ENCODE data around the gene SLU7. TPM values are rescaled to one million over a fixed set of nuclear protein-coding genes. Genes with fewer than 3 reads are reported as not detected.

SLU7 gene
- total and polyA plus RNA-seq, 2 of the 4 experiments (the other 2 are of a cell fraction) = 15.9 to 34.2 TPM

- H4K20me1 ChIP-seq (ENCODE audit: insufficient read depth, low read length) = no peaks in the 10 kb centered on the region
- dilution Hi-C loops (cut with HindIII; ENCODE audit: low sequenced_read_pairs, unreplicated experiment) (loop anchor here (25.0 kb wide), 1 partner anchor 348 kb away; the partner anchor contains the start of gene TTC1), in situ Hi-C loops (cut with MboI; ENCODE audit: low sequenced_read_pairs) (no loop called here), intact Hi-C loops (cut with micrococcal nuclease) (no loop called here)
- H3K4me1 ChIP-seq (ENCODE audit: control insufficient read depth, insufficient read depth, low read length) = peaks cover 2% of the 10 kb centered on the region; the same call in 1 of the 2 replicates
- H3K4me2 ChIP-seq (ENCODE audit: low read depth, low read length) = no peak overlapping the region
- no peak overlapping the region for H3K4ac ChIP-seq (ENCODE audit: low read depth, low read length)
- ChIA-PET POLR2A (ENCODE audit: unreplicated experiment) (interaction anchor here (0.6 kb wide), 1 partner anchor 306 kb away, joined by 3 read pairs; no protein-coding TSS in a partner anchor), CTCF (no interaction called here)
- no peak overlapping the region for H3K23ac ChIP-seq (ENCODE audit: low read depth, low read length)
- H2AFZ ChIP-seq (replicated peaks; ENCODE audit: low read length, poor library complexity) = no peak overlapping the region
- H3K56ac ChIP-seq (ENCODE audit: extremely low read depth, insufficient read depth, low read length) = no peak overlapping the region
- H3K79me1 ChIP-seq (ENCODE audit: low read depth in 1 of 2, low read length in 2 of 2) = no peaks in the 10 kb centered on the region
- no peak overlapping the region for H4K8ac ChIP-seq (ENCODE audit: low read depth in 2 of 2, low read length in 2 of 2)
- H2BK120ac ChIP-seq (ENCODE audit: low read depth, low read length) = no peak overlapping the region
- H3K9ac ChIP-seq (ENCODE audit: low read depth, low read length) = no peak overlapping the region
- TF ChIP-seq CHD1 (IDR thresholded peaks at IDR 0.05; ENCODE audit: low read depth, low read length) = no peak
- TF ChIP-seq RFX5 (IDR thresholded peaks at IDR 0.05; ENCODE audit: low read depth, low read length) = no peak
- no peak for TF ChIP-seq NFE2L2 (IDR thresholded peaks at IDR 0.05; ENCODE audit: low read depth, low read length)
- no peak for TF ChIP-seq MXI1 (IDR thresholded peaks at IDR 0.05; ENCODE audit: borderline replicate concordance, low read depth, low read length)
- TF ChIP-seq ELK1 (IDR thresholded peaks at IDR 0.05; ENCODE audit: borderline replicate concordance, low read depth, low read length) = no peak
- no peak for TF ChIP-seq CEBPB (IDR thresholded peaks at IDR 0.05; ENCODE audit: low read depth, low read length)
- TF ChIP-seq USF2 (IDR thresholded peaks at IDR 0.05; ENCODE audit: low read depth, low read length) = no peak
- no peak for TF ChIP-seq MAFK (IDR thresholded peaks at IDR 0.05; ENCODE audit: low read depth, low read length)
- TF ChIP-seq SMC3 (IDR thresholded peaks at IDR 0.05; ENCODE audit: low read depth, low read length) = no peak
- no peak for TF ChIP-seq MAZ (IDR thresholded peaks at IDR 0.05; ENCODE audit: borderline replicate concordance, low read depth, low read length)
- no peak for TF ChIP-seq RAD21 (IDR thresholded peaks at IDR 0.05; ENCODE audit: low read length)
- H3K14ac ChIP-seq (replicated peaks; ENCODE audit: low read depth, low read length) = no peak overlapping the region
- H2AK5ac ChIP-seq (ENCODE audit: low read depth, low read length) = no peak overlapping the region
- WGBS, 2 experiments (ENCODE audit: extremely low coverage in 2 of 2, insufficient read length in 1 of 2) = 60% methylated on average over 2 of the region's 4 CpGs; no CpG with 5 or more reads in 1 of the 2 experiments
- no peak overlapping the region for H3K4me3 ChIP-seq (ENCODE audit: insufficient read depth, low read depth, low read length)
- H3K27ac ChIP-seq (ENCODE audit: insufficient read depth, low read length) = no peak overlapping the region
- H2BK15ac ChIP-seq (ENCODE audit: low read depth, low read length) = no peak overlapping the region
- BruUV-seq (replicated peaks) = no TSS peak
- H3K27me3 ChIP-seq (ENCODE audit: control insufficient read depth, insufficient read depth, low read length) = no peaks in the 10 kb centered on the region
- no peak overlapping the region for H2AK9ac ChIP-seq (replicated peaks; ENCODE audit: low read depth, low read length, poor library complexity)
- no peak overlapping the region for H2BK20ac ChIP-seq (ENCODE audit: low read depth, low read length)
- no peak overlapping the region for H4K5ac ChIP-seq (ENCODE audit: low read depth, low read length)
- DNase-seq = no peak
- no peaks in the 10 kb centered on the region for H3K9me3 ChIP-seq (ENCODE audit: control insufficient read depth, insufficient read depth, low read length)
- no peak for ATAC-seq (ENCODE audit: low read depth)
- H3K36me3 ChIP-seq (ENCODE audit: control insufficient read depth, insufficient read depth, low read length) = no peaks in the 10 kb centered on the region
- H3K18ac ChIP-seq (ENCODE audit: low read depth, low read length) = no peak overlapping the region
- H4K91ac ChIP-seq (ENCODE audit: insufficient read depth, low read depth, low read length) = no peak overlapping the region
- H2BK5ac ChIP-seq (ENCODE audit: low read depth, low read length, poor library complexity, severe bottlenecking) = no peak overlapping the region
- no peaks in the 10 kb centered on the region; the same call in 1 of the 2 replicates for H3K9me1 ChIP-seq (ENCODE audit: insufficient read depth, low read length)
Observed at GRCh38 chr5:160359816-160360215, 59.1 kb downstream of the SLU7 start.

All from IMR-90 (cell line).